OCI-LY7 (cell line): ENCODE measurements around the gene ZNF550.

ENCODE experiments used
- EZH2phosphoT487 ChIP-seq: fragments of 200-600 bp; sonication (generic); IDR thresholded peaks from 2 replicates; pipeline ENCODE4 v1.6.1; 2018; ENCODE audit warnings: low read depth, borderline replicate concordance, mild to moderate bottlenecking, mixed run types, antibody characterized with exemption, low read length, moderate library complexity, mixed read lengths
- TF ChIP-seq, protein P1 (sequence below): fragments of 200-600 bp; sonication (generic); conservative IDR thresholded peaks from 2 replicates; pipeline ENCODE4 v1.5.1; 2014; ENCODE audit warnings: mild to moderate bottlenecking, antibody characterized with exemption, low read length, moderate library complexity, mixed read lengths

DNA sequence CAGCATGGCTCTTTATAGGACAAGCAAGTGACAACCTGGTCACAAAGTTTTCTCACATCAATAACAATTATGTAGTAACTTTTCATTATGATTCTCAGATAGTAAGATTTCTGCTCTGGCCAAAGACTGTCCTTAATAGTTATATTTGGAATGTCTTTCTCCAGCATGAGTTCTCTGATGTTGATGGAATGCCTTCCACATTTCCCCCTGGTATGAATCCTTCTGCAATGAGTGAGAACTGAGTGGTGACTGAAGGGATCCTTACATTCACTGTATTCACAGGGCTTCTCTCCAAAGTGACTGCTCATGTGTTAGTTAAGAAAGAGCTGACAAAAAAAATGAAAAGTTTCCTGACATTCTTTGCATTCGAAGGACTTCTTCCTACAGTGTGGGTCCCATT lies 13.2 kb downstream of the ZNF550 start:
- TF ChIP-seq, protein P1, sequence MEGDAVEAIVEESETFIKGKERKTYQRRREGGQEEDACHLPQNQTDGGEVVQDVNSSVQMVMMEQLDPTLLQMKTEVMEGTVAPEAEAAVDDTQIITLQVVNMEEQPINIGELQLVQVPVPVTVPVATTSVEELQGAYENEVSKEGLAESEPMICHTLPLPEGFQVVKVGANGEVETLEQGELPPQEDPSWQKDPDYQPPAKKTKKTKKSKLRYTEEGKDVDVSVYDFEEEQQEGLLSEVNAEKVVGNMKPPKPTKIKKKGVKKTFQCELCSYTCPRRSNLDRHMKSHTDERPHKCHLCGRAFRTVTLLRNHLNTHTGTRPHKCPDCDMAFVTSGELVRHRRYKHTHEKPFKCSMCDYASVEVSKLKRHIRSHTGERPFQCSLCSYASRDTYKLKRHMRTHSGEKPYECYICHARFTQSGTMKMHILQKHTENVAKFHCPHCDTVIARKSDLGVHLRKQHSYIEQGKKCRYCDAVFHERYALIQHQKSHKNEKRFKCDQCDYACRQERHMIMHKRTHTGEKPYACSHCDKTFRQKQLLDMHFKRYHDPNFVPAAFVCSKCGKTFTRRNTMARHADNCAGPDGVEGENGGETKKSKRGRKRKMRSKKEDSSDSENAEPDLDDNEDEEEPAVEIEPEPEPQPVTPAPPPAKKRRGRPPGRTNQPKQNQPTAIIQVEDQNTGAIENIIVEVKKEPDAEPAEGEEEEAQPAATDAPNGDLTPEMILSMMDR, result no peak
- TF ChIP-seq EZH2phosphoT487, result no peak
